ENCODE results near the gene CFAP161. TPM values are rescaled to one million over a fixed set of nuclear protein-coding genes. Genes with fewer than 3 reads are reported as not detected.

The CFAP161 gene, protein sequence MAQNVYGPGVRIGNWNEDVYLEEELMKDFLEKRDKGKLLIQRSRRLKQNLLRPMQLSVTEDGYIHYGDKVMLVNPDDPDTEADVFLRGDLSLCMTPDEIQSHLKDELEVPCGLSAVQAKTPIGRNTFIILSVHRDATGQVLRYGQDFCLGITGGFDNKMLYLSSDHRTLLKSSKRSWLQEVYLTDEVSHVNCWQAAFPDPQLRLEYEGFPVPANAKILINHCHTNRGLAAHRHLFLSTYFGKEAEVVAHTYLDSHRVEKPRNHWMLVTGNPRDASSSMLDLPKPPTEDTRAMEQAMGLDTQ
- total RNA-seq: 0.66 TPM in 1 of 2 replicates, not detected in the other

DNA sequence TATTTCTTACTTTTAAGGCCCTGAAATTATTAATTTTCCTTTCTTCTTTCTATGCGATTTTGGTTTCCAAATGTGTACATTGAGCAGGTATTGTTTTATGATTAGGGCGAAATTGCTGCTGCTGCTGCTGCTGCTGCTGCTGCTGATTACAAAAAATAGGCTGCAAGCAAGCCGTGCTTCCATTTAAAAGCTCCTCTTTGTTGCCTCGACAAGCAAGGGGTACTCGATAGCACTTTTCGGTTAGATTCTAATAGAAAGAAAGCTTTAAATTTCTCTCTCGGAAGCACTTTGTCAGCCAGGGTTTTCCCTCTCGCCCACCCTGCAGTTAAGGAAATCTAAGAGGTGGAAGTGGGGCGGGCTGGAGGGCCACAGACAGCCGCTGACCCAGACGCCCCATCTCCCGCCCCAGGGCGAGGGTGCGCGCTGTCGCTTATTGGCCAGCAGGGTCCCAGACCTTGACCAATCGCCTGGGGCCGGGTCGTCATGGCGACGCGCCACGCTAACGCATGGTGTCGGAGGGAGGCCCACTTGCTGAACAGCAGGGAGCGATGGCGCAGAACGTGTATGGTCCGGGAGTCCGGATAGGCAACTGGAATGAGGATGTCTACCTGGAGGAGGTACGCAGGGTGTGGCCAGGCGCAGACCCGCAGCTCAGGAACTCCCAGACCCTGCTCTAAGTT is at the start of gene CFAP161:
Gene CFAP161, plus strand, starts transcription at position 489 of the 680 bp plus-strand sequence. Its CDS starts 60 bp downstream, at position 549.

DNA sequence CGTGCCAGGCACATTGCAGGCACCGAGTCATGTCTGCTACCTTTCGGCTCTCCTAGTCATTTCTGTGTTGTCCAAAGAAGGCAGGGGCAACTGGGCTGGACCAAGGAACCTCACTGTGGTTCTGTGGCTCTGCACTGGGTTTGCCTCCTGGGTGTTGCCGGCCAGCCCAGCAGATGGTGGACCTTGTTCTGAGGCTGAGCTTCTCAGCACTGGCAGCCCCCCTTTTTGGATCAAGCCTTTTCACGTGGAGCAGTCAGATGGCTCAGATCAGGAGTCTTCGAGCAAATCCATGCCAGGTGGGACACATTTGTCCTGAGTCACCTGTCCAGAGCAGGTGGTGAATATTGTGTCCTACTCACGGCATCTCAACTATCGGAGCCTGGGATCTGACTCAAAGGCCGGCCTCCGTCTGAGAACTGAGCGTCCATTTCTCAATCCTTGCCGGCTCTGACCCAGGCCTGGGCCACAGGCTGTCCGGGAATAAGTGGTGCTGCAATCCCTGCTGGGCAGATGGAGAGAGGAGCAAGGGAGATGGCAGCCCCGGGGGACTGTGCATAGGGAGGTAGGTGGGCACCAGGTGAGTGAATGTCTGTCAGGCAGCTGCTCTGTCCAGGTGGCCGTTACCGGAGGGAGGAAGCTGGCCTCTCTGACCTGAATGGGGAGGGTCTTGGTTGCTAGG is 62.6 kb downstream of the CFAP161 start, which contains the start of gene IL16:
Gene IL16, plus strand, starts transcription at position 304 of the 679 bp plus-strand sequence. CDS start 28,521 bp downstream, outside the sequence.

Other genes starting within 250 kb of the CFAP161 start
- gene MESD, start 144.5 kb upstream of the CFAP161 start, total RNA-seq: 23.9 and 26.6 TPM in 2 replicates
- 8.4 and 10.8 TPM in 2 replicates for gene TLNRD1, start 133.3 kb upstream of the CFAP161 start, total RNA-seq
- 2.0 and 6.1 TPM in 2 replicates for gene IL16, start 62.6 kb downstream of the CFAP161 start, total RNA-seq
- 14.4 and 30.9 TPM in 2 replicates for gene STARD5, start 189.9 kb downstream of the CFAP161 start, total RNA-seq
- gene TMC3, start 239.9 kb downstream of the CFAP161 start, total RNA-seq: not detected in 2 replicates